Raji (cell line): ENCODE measurements around the gene DNAH10.

Source experiments
- POLR2A ChIP-seq: IDR thresholded peaks from 2 replicates; pipeline ENCODE4 v1.6.1; 2011; ENCODE audit warnings: low read depth, low read length, control low read depth; ENCODE audit not compliant: insufficient read depth

The DNAH10 gene

GRCh38 chr12:123948401-123948795 is 186.3 kb downstream of the DNAH10 start:
- TF ChIP-seq POLR2A, result no peak

DNA sequence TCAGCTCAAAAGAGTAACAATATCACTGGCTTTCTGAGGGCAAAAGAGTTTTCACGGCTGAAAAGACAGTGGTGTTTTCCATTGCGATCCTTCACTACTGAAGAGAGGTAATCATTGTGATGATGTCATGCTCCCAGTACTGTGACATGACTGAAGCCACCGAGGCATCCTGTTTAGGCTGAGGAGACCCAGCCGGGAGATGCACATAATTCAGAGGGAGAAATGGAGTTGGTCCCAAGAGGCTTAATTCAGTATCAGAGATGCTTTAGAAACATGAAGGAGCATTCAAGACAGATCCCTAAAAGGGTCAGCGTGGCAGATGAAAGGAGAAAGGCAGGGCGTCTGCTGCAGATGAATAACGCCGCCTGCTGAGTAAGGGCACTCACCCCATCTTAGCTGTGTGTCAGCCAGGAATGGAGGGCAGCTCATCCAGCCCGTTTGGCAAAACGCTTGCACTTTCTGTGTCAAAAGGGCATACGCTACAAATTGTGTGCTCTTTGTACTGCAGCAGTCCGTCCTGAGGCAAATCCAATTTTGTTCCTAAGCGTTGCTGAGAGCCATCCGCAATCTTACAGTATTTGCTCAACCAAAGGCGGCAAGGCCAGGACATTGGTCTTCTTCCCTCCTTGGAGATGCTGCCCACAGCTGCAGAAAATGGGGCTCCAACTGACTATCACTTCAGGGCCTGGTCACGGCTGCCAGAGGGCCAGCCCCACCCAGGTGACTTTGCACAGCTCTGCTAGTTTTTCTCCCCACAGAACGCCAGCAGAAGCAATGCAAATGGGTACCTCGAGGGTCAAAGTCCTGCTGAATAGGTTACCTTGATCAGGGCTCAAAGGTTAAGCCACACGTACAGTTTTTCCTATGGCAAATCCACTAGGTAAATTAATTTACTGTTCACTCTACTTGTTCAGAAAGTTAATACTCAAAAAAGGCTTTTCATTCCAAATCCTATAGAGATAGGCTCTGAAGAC is 187.0 kb downstream of the DNAH10 start:
- TF ChIP-seq POLR2A, result no peak

DNA sequence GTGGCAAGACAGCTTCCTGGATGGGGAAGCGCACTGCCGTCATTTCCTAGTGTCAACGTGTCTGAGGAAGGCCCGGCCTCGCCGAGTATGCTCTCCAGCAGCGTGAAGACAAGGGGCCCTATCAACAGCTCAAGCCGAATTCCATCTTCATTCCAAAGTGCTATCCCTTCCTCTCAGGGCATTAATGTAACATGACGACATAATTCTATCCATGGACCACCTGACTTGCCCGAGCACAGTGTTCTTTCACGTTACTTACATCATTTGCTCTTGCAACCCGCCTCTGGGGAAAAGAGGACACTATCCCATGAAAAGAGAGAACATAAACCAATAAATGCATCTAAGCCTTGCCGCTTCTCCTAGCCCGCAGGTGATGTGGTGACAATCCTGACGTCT is 187.7 kb downstream of the DNAH10 start:
- TF ChIP-seq POLR2A, result no peak

- no peak for TF ChIP-seq POLR2A
Measured at GRCh38 chr12:123950476-123951349, 188.6 kb downstream of the DNAH10 start.

DNA sequence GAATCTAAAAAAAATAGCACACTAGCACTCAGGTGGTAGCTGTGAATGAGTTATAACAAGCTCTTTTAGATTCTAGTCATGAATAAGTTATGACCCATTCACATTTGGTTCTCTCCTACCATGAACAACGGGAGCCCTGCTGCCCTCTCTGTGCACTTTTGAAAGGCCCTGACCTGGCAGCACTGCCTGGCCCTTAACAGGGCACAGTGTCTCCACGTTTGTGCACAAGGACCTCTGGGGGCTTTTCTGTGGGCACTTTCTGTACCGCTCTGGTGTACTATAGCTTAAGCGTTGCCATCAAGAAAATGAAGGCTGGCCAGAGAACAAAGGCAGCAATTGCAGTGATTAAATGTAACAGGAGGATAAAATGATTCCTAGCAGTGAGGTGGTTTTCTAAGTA is 189.4 kb downstream of the DNAH10 start:
- TF ChIP-seq POLR2A, result no peak

GRCh38 chr12:123952037-123952436 is 189.9 kb downstream of the DNAH10 start:
- TF ChIP-seq POLR2A, result no peak

GRCh38 chr12:123954647-123955350 is 192.7 kb downstream of the DNAH10 start:
- TF ChIP-seq POLR2A, result no peak

- TF ChIP-seq POLR2A, result no peak
Measured at GRCh38 chr12:123956249-123956648, 194.1 kb downstream of the DNAH10 start.

DNA sequence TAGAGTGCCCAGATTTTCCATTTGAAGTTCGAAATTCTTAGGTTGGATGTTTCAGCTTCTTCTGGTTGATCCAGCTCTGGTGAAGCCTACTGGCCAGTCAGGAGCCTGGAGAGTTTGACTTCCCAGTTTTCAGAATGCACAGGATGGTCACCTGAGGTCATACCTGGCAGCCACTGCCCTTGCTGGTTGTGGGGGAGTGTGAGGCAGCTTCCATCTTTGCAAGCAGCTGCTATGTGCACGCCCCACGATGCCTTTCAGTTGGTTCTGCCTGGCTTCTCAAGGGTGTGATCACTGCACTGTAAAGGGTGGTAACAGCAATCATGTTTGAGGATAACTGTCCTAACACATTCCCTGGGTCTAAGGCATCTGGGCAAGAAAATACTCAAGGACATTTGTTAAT is 195.1 kb downstream of the DNAH10 start:
- no peak for TF ChIP-seq POLR2A

DNA sequence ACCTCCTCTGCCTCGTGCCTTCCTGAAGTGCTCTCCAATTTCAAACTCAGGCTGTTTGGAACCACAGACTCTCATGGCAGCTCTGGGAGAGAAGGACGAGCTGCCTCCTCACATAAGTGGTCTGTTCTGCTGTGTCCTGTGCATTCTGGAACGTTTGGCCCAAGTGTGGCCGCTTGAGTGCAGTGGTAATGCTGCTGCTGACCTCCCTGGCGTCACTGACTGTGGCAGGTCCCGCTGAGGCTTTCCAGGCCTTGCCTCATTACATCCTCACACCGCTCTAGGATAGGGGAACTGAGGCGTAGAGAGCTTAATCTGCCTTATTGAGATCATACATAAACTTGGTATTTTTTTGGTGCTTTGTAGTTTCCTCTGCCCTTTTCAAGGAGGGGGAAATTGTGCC is 196.4 kb downstream of the DNAH10 start:
- TF ChIP-seq POLR2A, result no peak

- TF ChIP-seq POLR2A, result no peak
Measured at GRCh38 chr12:123958876-123959275, 196.8 kb downstream of the DNAH10 start.

- TF ChIP-seq POLR2A, result no peak
Measured at GRCh38 chr12:123960029-123960735, 198.1 kb downstream of the DNAH10 start.

GRCh38 chr12:123960856-123961255 is 198.8 kb downstream of the DNAH10 start:
- no peak for TF ChIP-seq POLR2A

DNA sequence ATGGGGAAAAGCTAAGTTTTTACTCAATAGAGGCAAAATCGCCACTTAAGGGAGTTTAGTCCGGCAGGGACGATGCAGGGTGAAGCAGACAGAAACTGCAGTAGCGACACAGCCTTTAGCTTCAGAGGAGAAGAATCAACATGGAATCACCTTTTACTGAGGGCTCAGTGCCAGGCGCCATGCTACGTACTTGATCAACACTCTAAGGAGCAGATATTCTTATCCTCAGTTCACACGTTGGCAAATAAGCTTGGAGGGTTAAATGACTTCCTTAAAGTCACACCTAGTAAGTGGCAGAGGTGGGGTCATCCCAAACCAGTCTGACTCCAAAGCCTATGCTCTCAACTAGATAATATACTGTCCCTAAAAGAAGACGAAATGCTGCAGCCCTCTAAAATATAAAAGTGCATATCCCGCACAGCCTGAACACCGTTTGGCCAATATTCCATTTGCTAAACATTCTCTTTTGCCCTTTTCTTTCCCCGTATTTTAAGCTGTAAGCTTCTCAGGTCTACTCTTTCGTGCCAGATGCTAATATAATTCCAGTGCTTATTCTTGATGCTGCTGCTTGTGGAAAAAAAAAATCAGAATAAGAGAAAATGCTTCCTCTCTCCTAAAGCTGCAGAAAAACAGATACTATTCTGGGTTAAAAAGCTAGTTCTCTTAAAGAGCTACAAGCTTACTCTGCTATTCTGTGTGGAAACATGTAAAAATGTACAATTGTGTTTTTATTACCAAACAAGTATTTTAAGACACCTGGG is 199.7 kb downstream of the DNAH10 start:
- no peak for TF ChIP-seq POLR2A
